K562 (cell line): ENCODE results near the gene CDYL. TPM values are rescaled to one million over a fixed set of nuclear protein-coding genes. Genes with fewer than 3 reads are reported as not detected.

Experiments used
- ARNT ChIP-seq, 2 experiments: fragments of 450-650 bp; IDR thresholded peaks; 2 replicates each; pipeline ENCODE4 v1.6.1; 2016; ENCODE audit warnings: mild to moderate bottlenecking in 1 of 2
- BHLHE40 ChIP-seq: IDR thresholded peaks from 2 replicates; pipeline ENCODE4 v1.6.1; 2011; ENCODE audit warnings: low read length, improper control_type of control experiment
- CBX8 ChIP-seq: fragments of 200-600 bp; sonication (generic); IDR thresholded peaks from 2 replicates; pipeline ENCODE4 v1.6.1; 2012; ENCODE audit warnings: borderline replicate concordance, mixed run types, low read depth, mild to moderate bottlenecking, moderate library complexity, mixed read lengths, low read length, control low read depth, inconsistent platforms; ENCODE audit not compliant: poor library complexity, severe bottlenecking; ENCODE audit errors: extremely low read depth
- CREBBP ChIP-seq: IDR thresholded peaks from one replicate; pipeline ENCODE4 v1.6.1; 2012; ENCODE audit warnings: low read depth, mild to moderate bottlenecking, control low read depth, inconsistent platforms, low read length
- CREM ChIP-seq: IDR thresholded peaks from 2 replicates; pipeline ENCODE4 v1.6.1; 2014; ENCODE audit warnings: antibody characterized with exemption, low read depth
- EGR1 ChIP-seq: fragments of 450-650 bp; conservative IDR thresholded peaks from 2 replicates; pipeline ENCODE4 v1.6.1; 2017; ENCODE audit warnings: mild to moderate bottlenecking
- EWSR1 ChIP-seq: fragments of 450-650 bp; IDR thresholded peaks from 2 replicates; pipeline ENCODE4 v1.6.1; 2018; ENCODE audit warnings: borderline replicate concordance, mild to moderate bottlenecking, low read depth, moderate library complexity; ENCODE audit not compliant: partially characterized antibody
- FOXA3 ChIP-seq, 2 experiments: fragments of 450-650 bp in 1 of 2; sonication (generic) in 1 of 2; formaldehyde crosslinking; IDR thresholded peaks in 1 of 2; conservative IDR thresholded peaks in 1 of 2; 2 replicates each; pipeline versions ENCODE4 v1.4.0 to v1.8.0; 2020 to 2022; ENCODE audit warnings: mild to moderate bottlenecking in 2 of 2, missing genetic modification reagents in 1 of 2
- FOXM1 ChIP-seq, 2 experiments: fragments of 450-650 bp in 1 of 2; sonication (generic) in 1 of 2; formaldehyde crosslinking in 1 of 2; IDR thresholded peaks; 2 replicates each; pipeline versions ENCODE4 v1.6.1 to v1.9.0; 2017 to 2022; ENCODE audit warnings: low read depth in 2 of 2, mild to moderate bottlenecking in 2 of 2, missing genetic modification reagents in 1 of 2, moderate library complexity in 1 of 2
- GABPA ChIP-seq: fragments of 200-800 bp; sonication (Bioruptor generic); conservative IDR thresholded peaks from 2 replicates; pipeline ENCODE4 v1.6.1; 2016; ENCODE audit warnings: low read depth, missing genetic modification characterization, missing compliant biosample characterization
- HMGXB4 ChIP-seq: sonication (generic); formaldehyde crosslinking; IDR thresholded peaks from 2 replicates; pipeline ENCODE4 v1.8.1; 2023; ENCODE audit warnings: mild to moderate bottlenecking, missing genetic modification reagents
- HNRNPK ChIP-seq: fragments of 200-400 bp; formaldehyde crosslinking; IDR thresholded peaks from one replicate; pipeline ENCODE4 v1.6.1; 2018; ENCODE audit warnings: mild to moderate bottlenecking, low read depth, low read length; ENCODE audit not compliant: poor library complexity, severe bottlenecking
- MAZ ChIP-seq, 2 experiments: fragments of 450-650 bp in 1 of 2; sonication (generic) in 1 of 2; formaldehyde crosslinking; IDR thresholded peaks in 1 of 2; conservative IDR thresholded peaks in 1 of 2; 2 replicates each; pipeline versions ENCODE4 v1.4.0 to v1.5.0; 2020; ENCODE audit warnings: mild to moderate bottlenecking in 1 of 2, missing genetic modification reagents in 1 of 2
- NFATC3 ChIP-seq: fragments of 450-650 bp; IDR thresholded peaks from 2 replicates; pipeline ENCODE4 v1.6.1; 2017; ENCODE audit warnings: mild to moderate bottlenecking
- PTRF ChIP-seq: fragments of 450-650 bp; IDR thresholded peaks from 2 replicates; pipeline ENCODE4 v1.6.1; 2016; ENCODE audit warnings: mild to moderate bottlenecking, missing genetic modification characterization, missing compliant biosample characterization
- RBBP5 ChIP-seq: fragments of 200-600 bp; sonication (generic); IDR thresholded peaks from 2 replicates; pipeline ENCODE4 v1.6.1; 2012; ENCODE audit warnings: borderline replicate concordance, mild to moderate bottlenecking, low read length, control low read depth, inconsistent platforms; ENCODE audit not compliant: insufficient read depth, poor library complexity, severe bottlenecking
- RBM25 ChIP-seq: fragments of 200-400 bp; formaldehyde crosslinking; IDR thresholded peaks from 2 replicates; pipeline ENCODE4 v1.6.1; 2018; ENCODE audit warnings: low read length, low read depth, moderate library complexity; ENCODE audit not compliant: severe bottlenecking
- SETDB1 ChIP-seq: IDR thresholded peaks from one replicate; pipeline ENCODE4 v1.6.1; 2012; ENCODE audit warnings: low read length, control low read depth, inconsistent platforms
- SNIP1 ChIP-seq: fragments of 450-650 bp; IDR thresholded peaks from 2 replicates; pipeline ENCODE4 v1.7.1; 2017; ENCODE audit warnings: low read depth, mild to moderate bottlenecking
- TARDBP ChIP-seq: fragments of 450-650 bp; IDR thresholded peaks from 2 replicates; pipeline ENCODE4 v1.6.1; 2016
- TCF3 ChIP-seq: sonication (generic); formaldehyde crosslinking; IDR thresholded peaks from 2 replicates; pipeline ENCODE4 v1.4.0; 2020; ENCODE audit warnings: mild to moderate bottlenecking, missing genetic modification reagents
- XRCC4 ChIP-seq: IDR thresholded peaks from one replicate; pipeline ENCODE4 v1.6.1; 2011; ENCODE audit not compliant: insufficient read depth, insufficient read length; ENCODE audit errors: extremely low read depth
- ZBTB7A ChIP-seq: IDR thresholded peaks from 2 replicates; pipeline ENCODE4 v1.6.1; 2011; ENCODE audit warnings: low read depth, mild to moderate bottlenecking, low read length, moderate library complexity, borderline replicate concordance; ENCODE audit not compliant: control insufficient read depth
- ZFP30 ChIP-seq: fragments of 250-450 bp; sonication (Bioruptor Pico); IDR thresholded peaks from 2 replicates; pipeline ENCODE4 v1.8.0; 2022; ENCODE audit warnings: moderate library complexity, mild to moderate bottlenecking, inconsistent platforms, borderline replicate concordance
- ZNF3 ChIP-seq: fragments of 250-450 bp; sonication (Bioruptor Pico); IDR thresholded peaks from 2 replicates; pipeline ENCODE4 v1.5.0; 2021; ENCODE audit warnings: mild to moderate bottlenecking, moderate library complexity
- polyA plus RNA-seq, 8 experiments: library from polyadenylated mRNA; depleted of rRNA in 4 of 8; stranded (reverse) in 5 of 8; unstranded in 3 of 8; fragments of >200 nt; fragmentation: Nextera tagmentation in 2 of 8; fragmentation: Illumina TruSeq in 1 of 8; extraction: Ambion mirVana in 2 of 8; extraction: Trizol in 1 of 8; gene quantifications; 2 replicates each; pipeline versions ENCODE4 v1.2.1 to v1.2.3, GENCODE V29; 2011 to 2014; ENCODE audit warnings: inconsistent platforms in 1 of 8, missing spikeins in 1 of 8
- total RNA-seq, 7 experiments: library from RNA; depleted of rRNA in 6 of 7; stranded (reverse); fragments of >200 nt in 6 of 7; fragmentation: Illumina TruSeq in 2 of 7; extraction: Trizol in 2 of 7; gene quantifications; 2 replicates each; pipeline versions ENCODE4 v1.2.1 to v1.2.3, GENCODE V29; 2011 to 2021; ENCODE audit warnings: low replicate concordance in 1 of 7
- TF ChIP-seq, protein P1 (sequence below): sonication (generic); formaldehyde crosslinking; IDR thresholded peaks from 2 replicates; pipeline ENCODE4 v1.8.0; 2022; ENCODE audit warnings: mild to moderate bottlenecking, missing genetic modification reagents

Gene CDYL
- total and polyA plus RNA-seq, 9 of the 15 experiments (the other 6 are each of a cell fraction or from before 2014, with no cell fraction given): 8.1 to 45.8 (median 40.8) TPM

DNA sequence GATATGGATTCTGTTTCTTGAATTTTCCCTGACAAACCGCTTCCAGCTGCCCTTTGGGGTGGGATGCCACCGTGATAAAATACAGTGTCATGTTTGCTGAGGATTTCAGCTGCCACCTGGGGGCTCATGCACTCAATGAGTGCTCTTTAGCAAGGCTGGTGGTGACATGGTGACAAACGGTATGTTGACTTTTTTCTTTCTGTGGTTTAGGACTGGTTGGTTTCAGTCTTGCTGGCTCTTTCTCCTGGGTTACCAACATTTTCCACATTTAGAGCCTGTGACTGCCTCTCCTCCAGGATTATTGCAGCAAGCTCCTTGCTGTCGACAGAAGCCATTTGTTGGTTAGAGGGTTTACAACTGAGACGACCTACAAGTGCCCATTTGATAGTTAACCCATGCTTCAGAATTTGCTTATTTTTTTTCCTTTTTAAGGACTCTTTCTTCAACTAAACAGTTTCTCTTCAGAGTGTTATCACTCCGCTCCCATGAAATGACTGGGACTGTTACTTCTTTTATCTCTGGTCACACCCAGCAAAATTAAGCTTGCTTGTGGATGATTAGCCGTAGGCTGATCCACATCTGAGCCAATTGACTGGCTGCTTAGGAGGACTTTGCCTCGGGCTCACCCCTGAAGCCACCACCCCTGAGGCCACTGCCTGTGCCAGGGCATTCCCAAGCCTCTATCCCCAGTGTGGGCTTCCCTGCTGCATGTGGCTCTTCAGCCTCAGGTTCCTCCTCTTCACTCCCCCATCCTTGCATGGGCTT lies 48.4 kb upstream of the CDYL start (continued):
- no peak for TF ChIP-seq ZFP30 (CRISPR knock-in tag)
- no peak for TF ChIP-seq TARDBP
- no peak; the same call in 1 of the 2 replicates for TF ChIP-seq SNIP1
- TF ChIP-seq FOXM1 (IDR thresholded peaks at IDR 0.05; ENCODE audit: low read depth): peak; percentile 90
- TF ChIP-seq FOXM1 (CRISPR knock-in tag; IDR thresholded peaks at IDR 0.05; ENCODE audit: low read depth): no peak
- peak; percentile 53; the same call in 1 of the 2 replicates for TF ChIP-seq BHLHE40
- no peak for TF ChIP-seq HNRNPK
- no peak for TF ChIP-seq PTRF
- TF ChIP-seq RBBP5: peak; percentile 91
- TF ChIP-seq NFATC3: 0 out of 2 replicates have a peak, but pooled peaks have one; percentile 60
- no peak for TF ChIP-seq RBM25
- TF ChIP-seq HMGXB4 (CRISPR knock-in tag): no peak; the same call in 1 of the 2 replicates
- TF ChIP-seq TCF3 (CRISPR knock-in tag): peak; percentile 96
- TF ChIP-seq CREM: 0 out of 2 replicates have a peak, but pooled peaks have one; percentile 35
- no peak for TF ChIP-seq ZNF3
- no peak for TF ChIP-seq XRCC4
- peak; percentile 26; the same call in 1 of the 2 replicates for TF ChIP-seq ZBTB7A
- TF ChIP-seq EGR1: no peak
- TF ChIP-seq EWSR1: no peak
- no peak for TF ChIP-seq CREBBP
- TF ChIP-seq CBX8: no peak
- no peak for TF ChIP-seq SETDB1
- TF ChIP-seq FOXA3 (CRISPR knock-in tag; conservative IDR thresholded peaks at IDR 0.05 in 1 of 2, IDR thresholded peaks at IDR 0.05 in 1 of 2): peak; percentile 64 to 94; a peak in 3 of 4 replicates
- peak in 1 of 2 experiments; percentile 74; a peak in 3 of 4 replicates for TF ChIP-seq ARNT (IDR thresholded peaks at IDR 0.05)
- peak in 1 of 2 experiments; percentile 50; a peak in 2 of 4 replicates for TF ChIP-seq MAZ (CRISPR knock-in tag; conservative IDR thresholded peaks at IDR 0.05 in 1 of 2, IDR thresholded peaks at IDR 0.05 in 1 of 2)
- TF ChIP-seq, protein P1, sequence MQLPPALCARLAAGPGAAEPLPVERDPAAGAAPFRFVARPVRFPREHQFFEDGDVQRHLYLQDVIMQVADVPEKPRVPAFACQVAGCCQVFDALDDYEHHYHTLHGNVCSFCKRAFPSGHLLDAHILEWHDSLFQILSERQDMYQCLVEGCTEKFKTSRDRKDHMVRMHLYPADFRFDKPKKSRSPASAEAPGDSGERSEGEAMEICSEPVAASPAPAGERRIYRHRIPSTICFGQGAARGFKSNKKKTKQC (CRISPR knock-in tag): no peak
- peak; percentile 29; the same call in 1 of the 2 replicates for TF ChIP-seq GABPA (tag)
